ENCODE measurements around the gene MVK. TPM values are rescaled to one million over a fixed set of nuclear protein-coding genes. Genes with fewer than 3 reads are reported as not detected.

MVK gene
- total RNA-seq, 4 donors from 2014 or later = 20.4 to 42.0 (median 31.6) TPM

DNA sequence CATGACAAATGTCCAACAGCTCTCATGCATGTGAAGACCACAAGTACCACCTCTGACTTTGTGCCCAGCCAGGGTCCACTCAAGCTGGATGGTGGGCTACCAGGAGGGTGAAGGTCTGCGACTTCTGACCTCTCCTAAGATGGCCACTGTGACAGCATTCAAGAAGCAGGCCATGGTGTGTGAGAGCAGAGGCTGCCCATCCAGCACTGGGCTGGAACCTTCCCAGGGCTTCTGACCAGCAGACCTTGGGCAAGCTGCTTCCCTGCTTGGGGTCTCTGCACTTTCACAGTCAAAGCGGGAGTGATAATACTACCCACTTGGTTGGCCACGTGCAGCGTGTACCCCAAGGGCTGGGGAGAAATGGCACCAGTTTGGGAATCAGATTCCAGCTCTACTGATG lies 10.7 kb upstream of the MVK start:
- Histone ChIP-seq H3K27ac (no peak overlapping the region), H3K36me3 (peaks cover 13 to 19% of the 10 kb centered on the region in 2 donors), H3K9me3 (no peaks in the 10 kb centered on the region), H3K27me3 (no peaks in the 10 kb centered on the region), H3K4me1 (no peaks in the 10 kb centered on the region), H3K4me3 (replicated peaks in 1 of 3) (no peak overlapping the region)
- WGBS, 2 donors = 86 to 90% methylated on average over 3 to 4 of the region's 4 CpGs
- TF ChIP-seq POLR2A (IDR thresholded peaks at IDR 0.05) = no peak
- TF ChIP-seq, protein P1, sequence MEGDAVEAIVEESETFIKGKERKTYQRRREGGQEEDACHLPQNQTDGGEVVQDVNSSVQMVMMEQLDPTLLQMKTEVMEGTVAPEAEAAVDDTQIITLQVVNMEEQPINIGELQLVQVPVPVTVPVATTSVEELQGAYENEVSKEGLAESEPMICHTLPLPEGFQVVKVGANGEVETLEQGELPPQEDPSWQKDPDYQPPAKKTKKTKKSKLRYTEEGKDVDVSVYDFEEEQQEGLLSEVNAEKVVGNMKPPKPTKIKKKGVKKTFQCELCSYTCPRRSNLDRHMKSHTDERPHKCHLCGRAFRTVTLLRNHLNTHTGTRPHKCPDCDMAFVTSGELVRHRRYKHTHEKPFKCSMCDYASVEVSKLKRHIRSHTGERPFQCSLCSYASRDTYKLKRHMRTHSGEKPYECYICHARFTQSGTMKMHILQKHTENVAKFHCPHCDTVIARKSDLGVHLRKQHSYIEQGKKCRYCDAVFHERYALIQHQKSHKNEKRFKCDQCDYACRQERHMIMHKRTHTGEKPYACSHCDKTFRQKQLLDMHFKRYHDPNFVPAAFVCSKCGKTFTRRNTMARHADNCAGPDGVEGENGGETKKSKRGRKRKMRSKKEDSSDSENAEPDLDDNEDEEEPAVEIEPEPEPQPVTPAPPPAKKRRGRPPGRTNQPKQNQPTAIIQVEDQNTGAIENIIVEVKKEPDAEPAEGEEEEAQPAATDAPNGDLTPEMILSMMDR (IDR thresholded peaks at IDR 0.05) = no peak
- DNase-seq = no peak
- intact Hi-C loops (cut with DNase I) = no loop called here

DNA sequence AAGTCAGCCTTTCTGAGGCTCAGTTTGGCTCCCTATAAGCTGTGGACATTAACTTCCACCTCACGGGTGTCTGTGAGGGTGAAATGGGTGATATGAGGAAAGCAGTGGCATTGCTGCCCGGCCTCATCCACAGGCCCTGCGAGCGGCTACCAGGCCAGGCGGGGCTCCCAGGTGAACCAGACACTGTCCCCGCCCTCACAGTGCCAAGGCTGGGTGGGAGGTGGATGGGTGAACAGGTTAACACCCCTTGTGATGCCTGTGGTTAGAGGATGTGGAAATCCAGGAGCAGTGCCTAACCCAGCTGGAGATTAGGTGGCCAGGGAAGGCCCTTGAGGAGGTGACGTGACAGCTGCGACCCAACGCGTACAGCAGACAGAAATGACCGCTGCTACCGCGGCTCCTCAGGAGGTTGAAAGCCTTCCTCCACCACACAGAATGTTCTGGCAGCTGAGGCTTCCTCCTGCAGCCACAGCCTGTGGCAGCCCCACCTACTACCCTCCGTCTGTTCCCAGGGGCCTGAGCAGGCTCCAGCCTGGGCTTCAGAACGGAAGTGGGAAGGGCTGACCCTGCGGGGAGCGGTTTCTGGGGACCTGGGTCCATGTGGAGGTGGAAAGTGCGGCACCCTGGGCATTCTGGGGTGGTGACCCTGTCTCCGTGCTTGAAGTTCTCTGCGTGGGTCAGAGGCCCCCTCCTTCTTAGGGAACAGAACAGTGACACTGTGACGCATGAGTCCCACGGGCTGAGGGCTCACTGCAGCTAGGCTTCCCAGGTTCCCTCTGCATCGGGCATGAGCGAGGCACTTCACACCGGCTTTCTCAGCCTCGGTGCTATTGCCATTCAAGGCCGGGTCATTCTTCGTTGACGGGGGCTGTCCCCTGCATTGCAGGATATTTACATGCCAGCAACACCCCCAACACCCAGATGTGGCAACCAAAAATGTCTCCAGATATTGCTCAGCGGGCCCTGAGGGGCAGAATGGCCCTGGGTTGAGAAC lies 10.0 kb upstream of the MVK start:
- Histone ChIP-seq H3K27ac (no peak overlapping the region), H3K4me3 (replicated peaks in 1 of 3) (no peak overlapping the region), H3K36me3 (peaks cover 19 to 20% of the 10 kb centered on the region in 2 donors)

DNA sequence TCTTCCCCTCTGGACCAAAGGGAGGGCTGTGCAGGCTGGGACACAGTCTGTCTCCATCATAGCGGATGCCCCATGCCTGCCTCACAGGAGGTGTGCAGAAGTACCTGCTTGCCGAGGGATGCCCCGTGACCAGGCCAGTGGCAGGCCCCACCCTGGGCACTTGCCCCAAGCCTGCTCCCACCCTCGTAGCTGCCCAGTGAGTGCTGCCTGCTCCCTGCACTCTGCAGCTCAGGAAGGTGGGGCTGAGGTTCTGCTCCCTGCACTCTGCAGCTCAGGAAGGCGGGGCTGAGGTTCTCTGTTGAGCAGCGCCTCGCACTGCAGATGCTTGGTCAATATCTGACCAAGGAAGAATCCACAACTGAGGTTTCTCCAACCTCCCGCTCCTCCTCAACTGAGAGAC lies 7.2 kb upstream of the MVK start:
- no peaks in the 10 kb centered on the region for H3K27me3 ChIP-seq
- no peaks in the 10 kb centered on the region for H3K9me3 ChIP-seq
- no peak overlapping the region for H3K4me3 ChIP-seq (replicated peaks in 1 of 3)
- intact Hi-C loops (cut with DNase I) = no loop called here
- H3K4me1 ChIP-seq = no peaks in the 10 kb centered on the region
- WGBS, 2 donors = 95 to 98% methylated on average over 6 to 8 of the region's 8 CpGs
- H3K36me3 ChIP-seq = peaks cover 23 to 27% of the 10 kb centered on the region in 2 donors
- no peak overlapping the region for H3K27ac ChIP-seq
- no peak for TF ChIP-seq POLR2A (IDR thresholded peaks at IDR 0.05)
- TF ChIP-seq, protein P1 (IDR thresholded peaks at IDR 0.05) = no peak
- no peak for DNase-seq

More for the DNA sequence above, 10.0 kb upstream of the MVK start:
- no peaks in the 10 kb centered on the region for H3K27me3 ChIP-seq
- no peak for DNase-seq
- intact Hi-C loops (cut with DNase I) = no loop called here
- TF ChIP-seq, protein P1 (IDR thresholded peaks at IDR 0.05) = no peak
- TF ChIP-seq POLR2A (IDR thresholded peaks at IDR 0.05) = no peak
- H3K4me1 ChIP-seq = no peaks in the 10 kb centered on the region
- 83 to 92% methylated on average over 21 to 22 of the region's 30 CpGs for WGBS, 2 donors
- no peaks in the 10 kb centered on the region for H3K9me3 ChIP-seq

DNA sequence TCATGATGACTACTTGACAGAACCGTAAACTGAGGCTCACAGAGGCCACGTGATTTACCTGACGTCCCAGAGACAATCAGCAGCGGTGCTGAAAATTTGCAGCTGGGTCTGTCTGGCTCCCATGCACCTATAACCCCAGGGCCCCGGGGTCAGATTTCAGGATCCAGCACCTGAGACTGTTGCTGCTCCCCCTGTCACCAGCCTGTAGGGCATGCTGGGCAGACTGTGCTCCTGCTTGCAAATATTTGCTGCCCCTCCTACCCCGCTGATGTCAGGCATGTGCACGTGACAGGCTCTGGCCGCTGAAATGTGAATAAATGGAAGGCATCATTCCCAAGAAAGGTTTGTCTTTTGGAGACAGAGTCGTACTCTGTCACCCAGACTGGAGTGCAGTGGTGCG lies 6.3 kb upstream of the MVK start:
- 90 to 94% methylated on average over 10 of the region's 10 CpGs for WGBS, 2 donors
- no peaks in the 10 kb centered on the region for H3K9me3 ChIP-seq
- TF ChIP-seq POLR2A (IDR thresholded peaks at IDR 0.05) = no peak
- TF ChIP-seq, protein P1 (IDR thresholded peaks at IDR 0.05) = no peak
- intact Hi-C loops (cut with DNase I) = no loop called here
- H3K27me3 ChIP-seq = no peaks in the 10 kb centered on the region
- H3K36me3 ChIP-seq = peaks cover 23 to 27% of the 10 kb centered on the region in 2 donors
- H3K4me3 ChIP-seq (replicated peaks in 1 of 3) = no peak overlapping the region
- H3K4me1 ChIP-seq = peaks cover 1 to 3% of the 10 kb centered on the region in 2 donors
- no peak for DNase-seq
- no peak overlapping the region for H3K27ac ChIP-seq

DNA sequence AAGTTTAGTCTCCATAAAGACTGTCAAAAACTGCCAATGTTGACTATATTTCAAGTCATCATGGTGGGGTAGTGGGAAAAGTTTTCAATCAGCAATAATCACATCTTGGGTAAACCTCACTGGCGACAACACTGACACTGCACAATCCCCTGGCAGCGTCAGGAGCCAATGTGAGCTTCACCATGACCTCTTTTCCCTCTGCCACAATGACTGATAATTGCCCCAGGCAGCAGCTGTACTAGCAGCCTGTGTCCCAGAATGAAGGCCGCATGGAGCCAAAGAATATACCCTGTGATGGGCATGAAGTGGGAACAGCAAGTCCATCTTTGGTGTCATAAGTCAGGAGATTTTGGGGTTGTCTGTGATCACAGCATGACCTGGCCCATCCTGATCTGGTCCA lies 5.6 kb upstream of the MVK start:
- no peak for TF ChIP-seq POLR2A (IDR thresholded peaks at IDR 0.05)
- TF ChIP-seq, protein P1 (IDR thresholded peaks at IDR 0.05) = no peak
- WGBS, 2 donors = 93% methylated on average over 3 of the region's 3 CpGs
- DNase-seq = no peak
- no peaks in the 10 kb centered on the region for H3K9me3 ChIP-seq
- H3K4me1 ChIP-seq = peaks cover 8 to 10% of the 10 kb centered on the region in 2 donors
- H3K36me3 ChIP-seq = peaks cover 23 to 27% of the 10 kb centered on the region in 2 donors
- no peak overlapping the region for H3K4me3 ChIP-seq (replicated peaks in 1 of 3)
- intact Hi-C loops (cut with DNase I) = no loop called here
- H3K27me3 ChIP-seq = no peaks in the 10 kb centered on the region
- H3K27ac ChIP-seq = no peak overlapping the region

Data from thyroid gland (tissue), 4 donors.